ENCODE data around the gene SRRM3. TPM values are rescaled to one million over a fixed set of nuclear protein-coding genes. Genes with fewer than 3 reads are reported as not detected.

The SRRM3 gene
- total RNA-seq, 1 experiment from 2014 or later, result 12.7 TPM

DNA sequence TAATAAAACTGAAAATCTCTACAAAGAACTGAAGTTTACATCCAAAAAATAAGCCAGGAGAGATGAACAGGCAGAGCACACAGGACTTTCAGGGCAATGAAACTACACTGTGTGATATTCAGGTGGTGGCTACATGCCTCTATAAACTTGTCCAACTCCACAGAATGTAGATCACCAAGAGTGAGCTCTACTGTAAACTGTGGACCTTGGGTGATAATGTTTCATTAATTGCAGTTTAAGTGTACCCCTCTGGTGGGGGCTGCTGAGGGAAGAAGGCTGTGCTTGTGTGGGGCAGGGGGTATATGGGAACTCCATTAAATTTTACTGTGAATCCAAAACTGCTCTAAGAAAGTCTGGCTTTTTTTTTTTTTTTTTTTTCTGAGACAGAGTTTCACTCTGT is 134.4 kb downstream of the SRRM3 start:
- ATAC-seq (no peak), DNase-seq (ENCODE audit: low read depth, low spot score) (no peak)
- POLR2A ChIA-PET, result no interaction called here
- Histone ChIP-seq H3K27me3 (ENCODE audit: insufficient read depth, low read length) (no peaks in the 10 kb centered on the region), H2AFZ (ENCODE audit: low read depth, low read length, poor library complexity, severe bottlenecking) (no peak overlapping the region), H3K4me1 (ENCODE audit: control insufficient read depth in 1 of 2, insufficient read depth in 2 of 2, low read length in 2 of 2) (peaks cover 10 to 28% of the 10 kb centered on the region in 2 experiments), H3K4me2 (ENCODE audit: low read length) (no peak overlapping the region), H3K27ac (ENCODE audit: low read depth, low read length) (no peak overlapping the region), H3K36me3 (ENCODE audit: control insufficient read depth in 1 of 2, insufficient read depth in 2 of 2, low read length in 2 of 2) (peaks cover 15 to 16% of the 10 kb centered on the region in 2 experiments; a peak in 3 of 4 replicates), H3K79me2 (ENCODE audit: insufficient read depth, low read length) (peaks cover 100% of the 10 kb centered on the region), H3K9me2 (ENCODE audit: insufficient read depth) (no peaks in the 10 kb centered on the region), H4K20me1 (ENCODE audit: insufficient read depth) (peaks cover 33% of the 10 kb centered on the region; the same call in 1 of the 2 replicates), H3K4me3 (replicated peaks in 1 of 2; ENCODE audit: low read depth in 1 of 2, low read length in 2 of 2) (no peak overlapping the region), H3K9ac (ENCODE audit: low read length) (no peak overlapping the region), H3K9me3 (ENCODE audit: control insufficient read depth in 1 of 2, insufficient read depth in 1 of 2, low read depth in 1 of 2, low read length in 2 of 2) (no peaks in the 10 kb centered on the region)
- no TSS peak for BruUV-seq (replicated peaks)
- intact Hi-C loops (cut with micrococcal nuclease), result no loop called here
- RAD21 ChIA-PET (ENCODE audit: low non-redundant PET in 1 of 2, low total read pairs in 2 of 2, uncharacterized antibody in 2 of 2, unreplicated experiment in 2 of 2), result no interaction called here
- CTCF ChIA-PET, result interaction anchor here (0.6 kb wide), 1 partner anchor 24 kb away, joined by 4 read pairs; no protein-coding TSS in a partner anchor
- TF ChIP-seq CBX3 (IDR thresholded peaks at IDR 0.05; ENCODE audit: low read depth) (no peak), YY1 (IDR thresholded peaks at IDR 0.05; ENCODE audit: extremely low read depth, insufficient replicate concordance, low read depth, low read length) (no peak), TCF7L2 (IDR thresholded peaks at IDR 0.05; ENCODE audit: borderline replicate concordance, extremely low read depth, insufficient read depth, insufficient read length) (no peak), ZFX (IDR thresholded peaks at IDR 0.05) (no peak), SP1 (IDR thresholded peaks at IDR 0.05; ENCODE audit: low read depth) (no peak), ELF1 (IDR thresholded peaks at IDR 0.05; ENCODE audit: borderline replicate concordance, low read depth) (no peak), RAD21 (IDR thresholded peaks at IDR 0.05; ENCODE audit: low read depth) (no peak), POLR2A (IDR thresholded peaks at IDR 0.05; ENCODE audit: borderline replicate concordance, extremely low read depth, insufficient read depth, insufficient read length) (no peak), SRF (IDR thresholded peaks at IDR 0.05; ENCODE audit: low read depth) (no peak), EZH2phosphoT487 (IDR thresholded peaks at IDR 0.05; ENCODE audit: borderline replicate concordance) (no peak)
- TF ChIP-seq, protein P1, sequence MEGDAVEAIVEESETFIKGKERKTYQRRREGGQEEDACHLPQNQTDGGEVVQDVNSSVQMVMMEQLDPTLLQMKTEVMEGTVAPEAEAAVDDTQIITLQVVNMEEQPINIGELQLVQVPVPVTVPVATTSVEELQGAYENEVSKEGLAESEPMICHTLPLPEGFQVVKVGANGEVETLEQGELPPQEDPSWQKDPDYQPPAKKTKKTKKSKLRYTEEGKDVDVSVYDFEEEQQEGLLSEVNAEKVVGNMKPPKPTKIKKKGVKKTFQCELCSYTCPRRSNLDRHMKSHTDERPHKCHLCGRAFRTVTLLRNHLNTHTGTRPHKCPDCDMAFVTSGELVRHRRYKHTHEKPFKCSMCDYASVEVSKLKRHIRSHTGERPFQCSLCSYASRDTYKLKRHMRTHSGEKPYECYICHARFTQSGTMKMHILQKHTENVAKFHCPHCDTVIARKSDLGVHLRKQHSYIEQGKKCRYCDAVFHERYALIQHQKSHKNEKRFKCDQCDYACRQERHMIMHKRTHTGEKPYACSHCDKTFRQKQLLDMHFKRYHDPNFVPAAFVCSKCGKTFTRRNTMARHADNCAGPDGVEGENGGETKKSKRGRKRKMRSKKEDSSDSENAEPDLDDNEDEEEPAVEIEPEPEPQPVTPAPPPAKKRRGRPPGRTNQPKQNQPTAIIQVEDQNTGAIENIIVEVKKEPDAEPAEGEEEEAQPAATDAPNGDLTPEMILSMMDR (IDR thresholded peaks at IDR 0.05 in 2 of 3, conservative IDR thresholded peaks at IDR 0.05 in 1 of 3; ENCODE audit: borderline replicate concordance in 1 of 3, insufficient read depth in 1 of 3, low read depth in 2 of 3, low read length in 2 of 3), result no peak
- TF ChIP-seq, protein P2, sequence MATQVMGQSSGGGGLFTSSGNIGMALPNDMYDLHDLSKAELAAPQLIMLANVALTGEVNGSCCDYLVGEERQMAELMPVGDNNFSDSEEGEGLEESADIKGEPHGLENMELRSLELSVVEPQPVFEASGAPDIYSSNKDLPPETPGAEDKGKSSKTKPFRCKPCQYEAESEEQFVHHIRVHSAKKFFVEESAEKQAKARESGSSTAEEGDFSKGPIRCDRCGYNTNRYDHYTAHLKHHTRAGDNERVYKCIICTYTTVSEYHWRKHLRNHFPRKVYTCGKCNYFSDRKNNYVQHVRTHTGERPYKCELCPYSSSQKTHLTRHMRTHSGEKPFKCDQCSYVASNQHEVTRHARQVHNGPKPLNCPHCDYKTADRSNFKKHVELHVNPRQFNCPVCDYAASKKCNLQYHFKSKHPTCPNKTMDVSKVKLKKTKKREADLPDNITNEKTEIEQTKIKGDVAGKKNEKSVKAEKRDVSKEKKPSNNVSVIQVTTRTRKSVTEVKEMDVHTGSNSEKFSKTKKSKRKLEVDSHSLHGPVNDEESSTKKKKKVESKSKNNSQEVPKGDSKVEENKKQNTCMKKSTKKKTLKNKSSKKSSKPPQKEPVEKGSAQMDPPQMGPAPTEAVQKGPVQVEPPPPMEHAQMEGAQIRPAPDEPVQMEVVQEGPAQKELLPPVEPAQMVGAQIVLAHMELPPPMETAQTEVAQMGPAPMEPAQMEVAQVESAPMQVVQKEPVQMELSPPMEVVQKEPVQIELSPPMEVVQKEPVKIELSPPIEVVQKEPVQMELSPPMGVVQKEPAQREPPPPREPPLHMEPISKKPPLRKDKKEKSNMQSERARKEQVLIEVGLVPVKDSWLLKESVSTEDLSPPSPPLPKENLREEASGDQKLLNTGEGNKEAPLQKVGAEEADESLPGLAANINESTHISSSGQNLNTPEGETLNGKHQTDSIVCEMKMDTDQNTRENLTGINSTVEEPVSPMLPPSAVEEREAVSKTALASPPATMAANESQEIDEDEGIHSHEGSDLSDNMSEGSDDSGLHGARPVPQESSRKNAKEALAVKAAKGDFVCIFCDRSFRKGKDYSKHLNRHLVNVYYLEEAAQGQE (IDR thresholded peaks at IDR 0.05; ENCODE audit: low read depth), result no peak
- TF ChIP-seq, protein P3, sequence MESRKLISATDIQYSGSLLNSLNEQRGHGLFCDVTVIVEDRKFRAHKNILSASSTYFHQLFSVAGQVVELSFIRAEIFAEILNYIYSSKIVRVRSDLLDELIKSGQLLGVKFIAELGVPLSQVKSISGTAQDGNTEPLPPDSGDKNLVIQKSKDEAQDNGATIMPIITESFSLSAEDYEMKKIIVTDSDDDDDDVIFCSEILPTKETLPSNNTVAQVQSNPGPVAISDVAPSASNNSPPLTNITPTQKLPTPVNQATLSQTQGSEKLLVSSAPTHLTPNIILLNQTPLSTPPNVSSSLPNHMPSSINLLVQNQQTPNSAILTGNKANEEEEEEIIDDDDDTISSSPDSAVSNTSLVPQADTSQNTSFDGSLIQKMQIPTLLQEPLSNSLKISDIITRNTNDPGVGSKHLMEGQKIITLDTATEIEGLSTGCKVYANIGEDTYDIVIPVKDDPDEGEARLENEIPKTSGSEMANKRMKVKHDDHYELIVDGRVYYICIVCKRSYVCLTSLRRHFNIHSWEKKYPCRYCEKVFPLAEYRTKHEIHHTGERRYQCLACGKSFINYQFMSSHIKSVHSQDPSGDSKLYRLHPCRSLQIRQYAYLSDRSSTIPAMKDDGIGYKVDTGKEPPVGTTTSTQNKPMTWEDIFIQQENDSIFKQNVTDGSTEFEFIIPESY (IDR thresholded peaks at IDR 0.05; ENCODE audit: extremely low read depth, insufficient replicate concordance, low read length), result no peak
- TF ChIP-seq, protein P4, sequence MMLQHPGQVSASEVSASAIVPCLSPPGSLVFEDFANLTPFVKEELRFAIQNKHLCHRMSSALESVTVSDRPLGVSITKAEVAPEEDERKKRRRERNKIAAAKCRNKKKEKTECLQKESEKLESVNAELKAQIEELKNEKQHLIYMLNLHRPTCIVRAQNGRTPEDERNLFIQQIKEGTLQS (IDR thresholded peaks at IDR 0.05), result no peak

Measured in HCT116 (cell line).